Loucy (cell line): ENCODE data around the gene ERCC1.
"Not testable (repeated sequence)": the region's sequence is repeated elsewhere in the genome, so short reads cannot be mapped to it uniquely, and the experiment has no call there.

ENCODE experiments used
- CTCF ChIP-seq: fragments of 200-600 bp; sonication (generic); conservative IDR thresholded peaks from 2 replicates; pipeline ENCODE4 v1.5.1; 2014; ENCODE audit warnings: mild to moderate bottlenecking, antibody characterized with exemption, low read length
- EZH2phosphoT487 ChIP-seq: fragments of 200-600 bp; IDR thresholded peaks from 2 replicates; pipeline ENCODE4 v1.6.1; 2018; ENCODE audit warnings: antibody characterized with exemption, mild to moderate bottlenecking, moderate library complexity, borderline replicate concordance

- TF ChIP-seq CTCF, EZH2phosphoT487: not testable (repeated sequence)
Measured at GRCh38 chr19:45429896-45430295, 6.2 kb upstream of the ERCC1 start.
